GM21737 (cell line): ENCODE results near the gene MYBPC2.

ENCODE experiments used
- ATAC-seq: cut with Tn5 transposase; IDR thresholded peaks from one replicate; pipeline ENCODE4 v1.9.1; 2021; ENCODE audit warnings: mild to moderate bottlenecking, moderate library complexity; ENCODE audit not compliant: unreplicated experiment

MYBPC2 gene

GRCh38 chr19:50496189-50497021 lies 63.7 kb downstream of the MYBPC2 start:
- ATAC-seq: no peak

GRCh38 chr19:50497022-50497405 lies 64.3 kb downstream of the MYBPC2 start:
- ATAC-seq: no peak

- no peak for ATAC-seq
Observed at GRCh38 chr19:50498219-50499056, 65.7 kb downstream of the MYBPC2 start.

- ATAC-seq: no peak
Observed at GRCh38 chr19:50500060-50500752, 67.5 kb downstream of the MYBPC2 start.

- no peak for ATAC-seq
Observed at GRCh38 chr19:50500753-50501151, 68.1 kb downstream of the MYBPC2 start.

- no peak for ATAC-seq
Observed at GRCh38 chr19:50501186-50501567, 68.5 kb downstream of the MYBPC2 start.

GRCh38 chr19:50501568-50502475 lies 69.1 kb downstream of the MYBPC2 start:
- ATAC-seq: no peak

- no peak for ATAC-seq
Observed at GRCh38 chr19:50505856-50506611, 73.3 kb downstream of the MYBPC2 start.

- ATAC-seq: no peak
Observed at GRCh38 chr19:50506700-50507099, 74.0 kb downstream of the MYBPC2 start.

- ATAC-seq: no peak
Observed at GRCh38 chr19:50507376-50507775, 74.7 kb downstream of the MYBPC2 start.

GRCh38 chr19:50508843-50509190 lies 76.1 kb downstream of the MYBPC2 start:
- no peak for ATAC-seq

GRCh38 chr19:50509366-50509765 lies 76.7 kb downstream of the MYBPC2 start:
- ATAC-seq: no peak

GRCh38 chr19:50510121-50510670 lies 77.5 kb downstream of the MYBPC2 start:
- no peak for ATAC-seq

- no peak for ATAC-seq
Observed at GRCh38 chr19:50510700-50511068, 78.0 kb downstream of the MYBPC2 start.

GRCh38 chr19:50511069-50511822 lies 78.6 kb downstream of the MYBPC2 start, which contains the start of gene JOSD2:
JOSD2 (minus strand) TSS chr19:50511191; CDS start chr19:50510431, 760 bp downstream.
- ATAC-seq: peak; percentile 85

GRCh38 chr19:50512112-50512998 lies 79.7 kb downstream of the MYBPC2 start:
- ATAC-seq: no peak

- no peak for ATAC-seq
Observed at GRCh38 chr19:50512999-50513745, 80.5 kb downstream of the MYBPC2 start.
